ENCODE data around the gene ZFP92.

The ZFP92 gene

GRCh38 chrX:153457827-153458466 lies 46.7 kb downstream of the ZFP92 start:
- no peak for DNase-seq

GRCh38 chrX:153458476-153458875 lies 47.2 kb downstream of the ZFP92 start:
- DNase-seq = no peak

- no peak for DNase-seq
Measured at GRCh38 chrX:153459986-153460385, 48.7 kb downstream of the ZFP92 start.

- DNase-seq = peak; percentile 41
Measured at GRCh38 chrX:153460826-153461225, 49.6 kb downstream of the ZFP92 start.
